ENCODE results near the gene APBA2.

Gene APBA2

DNA sequence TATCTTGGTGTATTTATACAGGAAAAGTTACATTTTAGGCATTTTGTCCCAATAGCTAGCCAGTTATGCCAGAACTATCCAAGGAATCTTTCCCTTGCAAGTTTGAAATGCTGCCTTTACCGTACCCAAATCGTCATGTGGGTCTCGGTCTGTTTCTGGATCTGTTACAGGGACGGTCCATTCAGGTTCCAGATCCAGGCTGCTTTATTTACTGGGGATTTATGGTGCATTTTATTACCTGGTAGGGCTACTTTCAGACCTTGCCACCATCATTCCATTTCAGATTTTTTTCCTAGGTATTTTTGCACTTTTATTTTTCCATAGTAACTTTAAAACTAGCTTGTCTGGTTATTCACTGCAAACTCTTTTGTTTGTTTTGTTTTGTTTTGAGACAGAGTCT lies 197.4 kb downstream of the APBA2 start:
- no peaks in the 10 kb centered on the region for H3K27me3 ChIP-seq
- no peaks in the 10 kb centered on the region for H3K4me1 ChIP-seq
- no peak overlapping the region for H3K4me3 ChIP-seq (ENCODE audit: low read depth, low read length)
- TF ChIP-seq CTCF (IDR thresholded peaks at IDR 0.05; ENCODE audit: low read depth, low read length) = no peak
- DNase-seq = no peak
- no peaks in the 10 kb centered on the region for H3K9me3 ChIP-seq
- no peaks in the 10 kb centered on the region for H3K36me3 ChIP-seq

DNA sequence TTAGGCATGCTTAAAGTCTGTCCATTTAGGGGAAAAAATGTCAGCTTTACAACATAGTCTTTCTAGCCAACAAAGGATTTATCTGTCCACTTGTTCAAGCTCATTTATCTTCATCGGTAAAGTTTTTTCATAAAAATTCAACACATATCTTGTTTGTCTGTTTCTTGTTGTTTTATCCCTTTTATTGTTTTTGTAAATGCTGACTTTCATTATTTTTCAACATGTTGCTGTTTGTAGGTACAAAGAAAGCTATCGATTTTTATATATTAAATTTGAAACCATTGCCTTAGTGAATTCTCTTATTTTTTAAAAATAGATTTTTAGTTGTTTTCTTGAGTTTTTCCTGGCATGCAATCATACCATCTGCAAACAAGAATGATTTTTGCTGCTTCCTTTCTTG lies 198.1 kb downstream of the APBA2 start:
- DNase-seq = no peak
- no peaks in the 10 kb centered on the region for H3K36me3 ChIP-seq
- no peaks in the 10 kb centered on the region for H3K4me1 ChIP-seq
- no peaks in the 10 kb centered on the region for H3K27me3 ChIP-seq
- TF ChIP-seq CTCF (IDR thresholded peaks at IDR 0.05; ENCODE audit: low read depth, low read length) = no peak
- no peaks in the 10 kb centered on the region for H3K9me3 ChIP-seq
- H3K4me3 ChIP-seq (ENCODE audit: low read depth, low read length) = no peak overlapping the region

DNA sequence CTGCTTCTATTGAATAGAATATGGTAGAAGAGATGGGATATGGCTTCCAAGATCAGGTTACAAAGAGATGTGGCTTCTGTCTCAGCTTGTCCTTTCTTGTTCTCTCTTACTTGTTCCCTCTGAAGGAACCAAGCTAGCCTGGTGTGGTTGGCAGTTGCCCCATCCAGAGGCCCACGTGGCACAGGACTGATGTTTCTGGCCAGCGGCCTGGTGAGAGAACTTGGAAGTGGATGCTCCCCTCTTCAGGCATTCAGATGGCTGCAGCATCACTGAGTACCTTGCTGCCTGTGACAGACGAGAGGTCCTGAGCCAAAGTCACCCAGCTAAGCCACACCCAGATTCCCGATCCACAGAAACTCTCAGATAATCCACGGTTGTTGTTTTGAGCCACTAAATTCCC lies 200.2 kb downstream of the APBA2 start:
- Histone ChIP-seq H3K4me3 (ENCODE audit: low read depth, low read length) (no peak overlapping the region), H3K4me1 (no peaks in the 10 kb centered on the region), H3K36me3 (no peaks in the 10 kb centered on the region), H3K9me3 (no peaks in the 10 kb centered on the region), H3K27me3 (no peaks in the 10 kb centered on the region)
- no peak for TF ChIP-seq CTCF (IDR thresholded peaks at IDR 0.05; ENCODE audit: low read depth, low read length)
- no peak for DNase-seq

- no peak overlapping the region for H3K4me3 ChIP-seq (ENCODE audit: low read depth, low read length)
- no peak for DNase-seq
- no peaks in the 10 kb centered on the region for H3K9me3 ChIP-seq
- no peaks in the 10 kb centered on the region for H3K4me1 ChIP-seq
- TF ChIP-seq CTCF (IDR thresholded peaks at IDR 0.05; ENCODE audit: low read depth, low read length) = no peak
- H3K27me3 ChIP-seq = no peaks in the 10 kb centered on the region
- no peaks in the 10 kb centered on the region for H3K36me3 ChIP-seq
Measured at GRCh38 chr15:29086891-29087290, 201.1 kb downstream of the APBA2 start.

GRCh38 chr15:29087521-29088285 lies 201.9 kb downstream of the APBA2 start:
- Histone ChIP-seq H3K9me3 (no peaks in the 10 kb centered on the region), H3K4me3 (ENCODE audit: low read depth, low read length) (no peak overlapping the region), H3K4me1 (no peaks in the 10 kb centered on the region), H3K27me3 (no peaks in the 10 kb centered on the region), H3K36me3 (no peaks in the 10 kb centered on the region)
- TF ChIP-seq CTCF (IDR thresholded peaks at IDR 0.05; ENCODE audit: low read depth, low read length) = no peak
- no peak for DNase-seq

GRCh38 chr15:29088666-29089065 lies 202.9 kb downstream of the APBA2 start:
- Histone ChIP-seq H3K27me3 (no peaks in the 10 kb centered on the region), H3K9me3 (no peaks in the 10 kb centered on the region), H3K4me3 (ENCODE audit: low read depth, low read length) (no peak overlapping the region), H3K4me1 (no peaks in the 10 kb centered on the region), H3K36me3 (no peaks in the 10 kb centered on the region)
- no peak for DNase-seq
- no peak for TF ChIP-seq CTCF (IDR thresholded peaks at IDR 0.05; ENCODE audit: low read depth, low read length)

All from BE2C (cell line).